DMS153 treated with DMSO at 0.1 percent for 48 hours (cell line): ENCODE data around the gene UGT2B28.
"Not testable (repeated sequence)": the region's sequence is repeated elsewhere in the genome, so short reads cannot be mapped to it uniquely, and the experiment has no call there.

Experiments
- DNase-seq: peaks from one replicate; lab custom pipeline; 2025; ENCODE audit not compliant: unreplicated experiment; lab: John Stamatoyannopoulos, UW

The UGT2B28 gene

DNA sequence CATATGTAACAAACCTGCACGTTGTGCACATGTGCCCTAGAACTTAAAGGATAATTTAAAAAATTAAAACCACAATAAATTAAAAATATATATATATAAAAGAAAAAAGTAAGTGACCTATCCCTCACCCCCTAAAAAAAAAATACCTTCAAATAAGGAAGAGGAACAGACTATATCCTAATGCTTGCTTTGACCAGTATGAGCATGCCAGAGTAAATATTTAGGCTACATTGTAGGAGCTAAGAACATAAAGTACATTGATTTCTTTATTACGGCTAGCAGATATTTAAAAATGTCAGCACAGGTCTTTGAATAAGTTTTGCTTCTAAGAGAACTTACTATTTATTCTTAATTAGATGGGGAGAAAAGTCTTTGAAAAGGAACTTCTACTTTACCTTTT is 62.8 kb downstream of the UGT2B28 start:
- DNase-seq, result not testable (repeated sequence)

GRCh38 chr4:69343558-69344420 is 63.5 kb downstream of the UGT2B28 start:
- DNase-seq, result not testable (repeated sequence)
